ENCODE results near the gene DVL3.
"Not testable (repeated sequence)": the region's sequence is repeated elsewhere in the genome, so short reads cannot be mapped to it uniquely, and the experiment has no call there.

Gene DVL3

DNA sequence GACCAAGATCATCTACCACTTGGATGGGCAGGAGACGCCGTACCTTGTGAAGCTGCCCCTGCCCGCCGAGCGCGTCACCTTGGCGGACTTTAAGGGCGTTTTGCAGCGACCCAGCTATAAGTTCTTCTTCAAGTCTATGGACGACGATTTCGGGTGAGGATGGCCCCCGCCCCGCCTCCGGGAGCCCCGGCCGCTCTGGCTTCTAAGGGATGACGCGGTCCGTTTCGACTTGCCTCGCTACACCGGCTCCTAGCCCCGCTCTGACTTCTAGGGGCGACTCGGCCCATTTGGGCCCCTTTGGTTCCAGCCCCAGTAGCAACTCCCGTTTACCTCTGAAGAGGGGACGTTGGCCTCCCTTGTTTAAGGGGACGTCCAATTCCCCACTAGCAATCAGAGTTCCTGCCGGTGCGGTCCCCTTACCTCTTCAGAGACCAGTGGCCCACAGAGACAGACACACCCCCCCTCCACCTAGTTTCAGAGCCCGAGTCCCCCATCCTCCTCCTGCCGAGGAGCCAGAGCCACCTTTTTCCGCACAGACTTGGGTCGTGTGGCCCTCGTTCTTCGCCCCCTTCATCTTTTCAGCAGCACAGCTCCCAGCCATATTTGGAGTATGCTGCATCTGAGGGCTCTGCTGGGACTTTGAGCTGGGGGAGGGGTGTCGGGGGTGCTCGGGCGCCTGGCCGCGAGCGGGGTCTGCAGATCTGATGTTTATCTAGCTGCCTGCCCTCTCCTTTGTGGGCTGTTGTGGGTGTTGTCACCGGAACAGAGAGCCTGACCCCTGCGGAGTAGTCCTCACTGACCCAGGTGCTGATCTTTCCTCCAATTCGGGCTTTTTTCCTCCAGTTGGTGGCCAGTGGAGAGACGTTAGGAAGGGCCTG, 706 bp downstream of the DVL3 start:
- DNase-seq (ENCODE audit: low read depth): peak; percentile 18

- DNase-seq (ENCODE audit: low read depth): no peak
Measured at GRCh38 chr3:184156522-184156955, 1.4 kb downstream of the DVL3 start.

- no peak for DNase-seq (ENCODE audit: low read depth)
Measured at GRCh38 chr3:184157206-184157605, 2.0 kb downstream of the DVL3 start.

- DNase-seq (ENCODE audit: low read depth): no peak
Measured at GRCh38 chr3:184158404-184158803, 3.2 kb downstream of the DVL3 start.

- DNase-seq (ENCODE audit: low read depth): no peak
Measured at GRCh38 chr3:184160456-184160855, 5.3 kb downstream of the DVL3 start.

- DNase-seq (ENCODE audit: low read depth): not testable (repeated sequence)
Measured at GRCh38 chr3:184162571-184163070, 7.4 kb downstream of the DVL3 start.

GRCh38 chr3:184164648-184165330, 9.6 kb downstream of the DVL3 start:
- no peak for DNase-seq (ENCODE audit: low read depth)

GRCh38 chr3:184165543-184165942, 10.4 kb downstream of the DVL3 start:
- DNase-seq (ENCODE audit: low read depth): no peak

DNA sequence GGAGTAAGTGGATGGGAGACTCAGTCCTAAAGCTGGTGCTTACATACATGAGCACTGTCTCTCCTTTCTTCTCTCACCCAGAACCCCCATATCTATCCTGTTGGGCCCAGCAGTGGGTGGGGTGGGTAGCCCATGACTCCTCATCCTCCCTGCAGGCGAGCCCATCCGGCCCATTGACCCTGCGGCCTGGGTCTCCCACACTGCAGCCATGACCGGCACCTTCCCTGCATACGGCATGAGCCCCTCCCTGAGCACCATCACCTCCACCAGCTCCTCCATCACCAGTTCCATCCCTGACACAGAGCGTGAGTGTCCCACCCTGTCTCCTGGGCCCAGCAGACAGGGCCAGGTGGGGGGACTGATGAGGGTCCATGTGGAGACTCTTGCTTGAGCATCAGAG, 11.5 kb downstream of the DVL3 start:
- no peak for DNase-seq (ENCODE audit: low read depth)

- no peak for DNase-seq (ENCODE audit: low read depth)
Measured at GRCh38 chr3:184167786-184168185, 12.6 kb downstream of the DVL3 start.

DNA sequence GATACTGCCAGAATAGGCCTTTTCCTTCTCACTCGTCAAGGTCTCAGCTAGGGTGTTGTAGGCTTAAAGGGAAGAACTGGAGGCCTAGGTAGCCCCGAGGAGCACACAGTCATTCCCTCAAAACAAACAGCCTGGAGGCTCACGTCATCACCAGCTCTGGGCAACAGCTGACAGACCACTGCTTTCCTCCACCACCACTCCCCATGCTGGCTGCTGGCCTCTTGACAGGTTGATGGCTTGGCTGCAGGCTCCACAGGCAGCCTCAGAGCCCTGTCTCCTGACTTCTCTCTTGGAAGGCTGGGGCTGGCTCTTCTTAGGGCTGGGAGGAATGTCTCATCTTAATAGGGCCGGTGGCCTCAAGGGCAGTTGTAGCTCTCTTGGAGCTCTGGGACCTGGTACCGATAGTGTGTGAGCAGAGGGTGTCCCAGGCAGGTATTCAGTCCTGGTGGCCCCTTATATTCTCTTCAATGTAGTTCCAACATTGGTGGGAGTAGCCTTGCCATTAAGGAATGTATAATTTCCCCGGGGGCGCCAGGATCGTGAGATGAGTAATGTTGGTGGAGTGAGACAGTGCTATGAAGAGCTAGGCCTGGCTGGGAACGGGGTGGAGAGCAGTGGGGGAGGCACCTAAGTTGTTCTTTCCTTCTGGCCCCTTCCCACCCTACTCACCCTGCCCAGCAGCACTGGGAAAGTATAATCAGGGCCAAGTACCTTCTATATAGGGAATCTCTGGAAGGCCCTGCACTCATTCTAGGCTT, 13.4 kb downstream of the DVL3 start:
- DNase-seq (ENCODE audit: low read depth): no peak

DNA sequence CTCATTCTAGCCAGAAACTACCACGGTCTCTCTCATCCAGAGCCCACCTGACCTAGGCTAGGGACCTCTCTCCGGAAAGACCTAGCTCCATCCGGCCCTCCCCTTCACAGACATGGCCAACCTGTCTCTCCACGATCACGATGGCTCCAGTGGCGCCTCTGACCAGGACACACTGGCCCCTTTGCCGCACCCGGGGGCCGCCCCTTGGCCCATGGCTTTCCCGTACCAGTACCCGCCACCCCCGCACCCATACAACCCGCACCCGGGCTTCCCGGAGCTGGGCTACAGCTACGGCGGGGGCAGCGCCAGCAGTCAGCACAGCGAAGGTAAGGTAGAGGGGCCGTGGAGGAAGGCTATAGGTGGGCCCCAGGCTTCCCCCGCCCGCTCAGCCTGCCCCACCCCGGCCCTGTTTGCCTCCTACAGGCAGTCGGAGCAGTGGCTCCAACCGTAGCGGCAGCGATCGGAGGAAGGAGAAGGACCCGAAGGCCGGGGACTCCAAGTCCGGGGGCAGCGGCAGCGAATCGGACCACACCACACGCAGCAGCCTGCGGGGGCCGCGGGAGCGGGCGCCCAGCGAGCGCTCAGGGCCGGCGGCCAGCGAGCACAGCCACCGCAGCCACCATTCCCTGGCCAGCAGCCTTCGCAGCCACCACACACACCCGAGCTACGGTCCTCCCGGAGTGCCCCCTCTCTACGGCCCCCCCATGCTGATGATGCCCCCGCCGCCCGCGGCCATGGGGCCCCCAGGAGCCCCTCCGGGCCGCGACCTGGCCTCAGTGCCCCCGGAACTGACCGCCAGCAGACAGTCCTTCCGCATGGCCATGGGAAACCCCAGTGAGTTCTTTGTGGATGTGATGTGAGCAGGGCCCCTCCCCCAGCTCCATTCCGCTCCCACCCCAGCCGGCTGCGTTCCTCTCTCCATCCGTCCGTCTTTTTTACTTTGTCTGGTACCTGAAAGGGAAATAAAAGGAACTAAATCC, 15.0 kb downstream of the DVL3 start:
- DNase-seq (ENCODE audit: low read depth): no peak

- DNase-seq (ENCODE audit: low read depth): no peak
Measured at GRCh38 chr3:184171562-184171961, 16.4 kb downstream of the DVL3 start.

DNA sequence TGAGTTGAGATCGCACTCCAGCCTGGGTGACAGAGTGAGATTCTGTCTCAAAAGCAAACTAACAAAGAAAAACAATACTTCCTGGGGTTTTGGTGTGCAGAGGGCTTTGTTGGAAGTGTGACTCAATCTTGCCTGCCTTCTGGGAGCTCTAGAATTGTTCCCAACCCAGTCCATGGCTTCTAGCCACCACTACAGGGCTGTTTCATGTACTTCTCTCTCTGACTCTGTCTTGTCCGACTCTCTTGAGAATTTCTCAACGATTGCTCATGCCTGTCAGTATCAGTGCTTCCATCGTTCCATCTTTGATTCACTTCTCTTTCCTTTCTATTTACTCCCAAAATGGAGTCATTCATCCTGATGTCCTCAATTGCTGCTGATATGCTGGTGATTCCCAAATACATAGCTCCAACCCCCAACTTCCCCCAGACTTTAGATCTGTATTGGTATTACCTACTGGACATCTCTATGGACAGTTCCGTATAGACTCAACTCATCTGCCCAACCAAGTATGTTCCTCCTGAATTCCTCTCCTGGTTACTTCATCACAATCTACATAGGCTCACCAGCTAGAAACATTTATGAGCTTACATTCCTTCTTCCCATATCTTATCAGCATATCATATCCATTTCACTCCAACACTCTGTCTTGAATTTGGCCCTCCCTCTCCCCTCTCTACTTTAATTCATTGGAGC, 17.6 kb downstream of the DVL3 start:
- no peak for DNase-seq (ENCODE audit: low read depth)

DNA sequence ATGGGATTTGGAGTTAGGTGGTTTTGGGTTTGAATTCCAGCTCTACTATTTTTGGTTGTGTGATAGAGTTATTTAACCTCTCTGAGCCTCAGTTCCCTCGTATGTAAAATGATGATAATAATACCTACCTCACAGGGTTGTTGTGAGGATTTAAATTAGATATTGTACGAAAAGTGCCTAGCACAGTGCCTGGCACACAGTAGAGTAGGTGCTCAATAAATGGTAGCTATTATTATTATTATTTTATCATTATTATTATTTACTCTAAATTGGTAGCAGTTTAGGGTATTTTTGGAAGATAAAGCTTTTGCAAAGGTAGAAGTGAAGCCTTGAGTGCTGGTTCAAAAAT, 18.2 kb downstream of the DVL3 start:
- DNase-seq (ENCODE audit: low read depth): no peak

DNA sequence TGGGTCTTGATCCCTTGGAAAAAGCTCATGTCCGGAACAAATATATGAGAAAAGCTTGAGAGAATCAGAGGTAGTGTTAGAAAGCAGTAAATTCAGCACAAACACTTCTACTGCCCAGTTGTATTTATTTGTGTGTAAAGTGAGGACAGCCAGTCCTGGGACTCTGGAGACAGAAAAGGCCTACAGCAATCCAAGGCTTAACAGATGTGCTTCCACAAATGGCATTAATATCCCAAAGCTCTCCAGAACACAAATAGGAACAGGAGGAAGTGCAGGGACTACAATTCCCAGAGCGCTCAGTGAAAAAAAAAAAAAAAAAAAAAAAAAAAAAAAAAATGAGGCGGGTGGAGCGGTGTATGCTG, 19.1 kb downstream of the DVL3 start:
- DNase-seq (ENCODE audit: low read depth): no peak

GRCh38 chr3:184174646-184175492, 19.7 kb downstream of the DVL3 start, which contains the start of gene AP2M1:
Gene AP2M1 (plus strand): TSS chr3:184174855. CDS start chr3:184176994, 2,139 bp downstream.
- DNase-seq (ENCODE audit: low read depth): peak; percentile 94

DNA sequence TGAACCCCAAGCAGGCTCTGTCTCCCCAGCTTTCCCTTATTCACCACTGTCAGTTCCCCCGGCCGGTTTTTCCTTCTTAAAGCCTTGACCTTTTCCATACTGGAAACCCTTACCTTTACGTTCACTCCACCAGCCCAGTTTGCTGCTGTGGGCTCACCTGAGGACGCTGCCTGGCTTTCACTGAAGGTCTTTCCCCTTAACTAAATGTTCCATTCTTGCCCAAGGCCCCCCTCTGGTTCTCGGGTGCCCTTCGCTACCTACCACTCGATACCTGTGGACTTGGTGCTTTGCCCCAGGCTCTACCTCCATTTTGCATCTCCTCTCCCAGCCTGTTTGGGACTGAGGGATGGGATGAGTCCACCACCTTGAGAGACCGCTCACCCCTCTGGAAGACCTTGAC, 20.3 kb downstream of the DVL3 start:
- no peak for DNase-seq (ENCODE audit: low read depth)

DNA sequence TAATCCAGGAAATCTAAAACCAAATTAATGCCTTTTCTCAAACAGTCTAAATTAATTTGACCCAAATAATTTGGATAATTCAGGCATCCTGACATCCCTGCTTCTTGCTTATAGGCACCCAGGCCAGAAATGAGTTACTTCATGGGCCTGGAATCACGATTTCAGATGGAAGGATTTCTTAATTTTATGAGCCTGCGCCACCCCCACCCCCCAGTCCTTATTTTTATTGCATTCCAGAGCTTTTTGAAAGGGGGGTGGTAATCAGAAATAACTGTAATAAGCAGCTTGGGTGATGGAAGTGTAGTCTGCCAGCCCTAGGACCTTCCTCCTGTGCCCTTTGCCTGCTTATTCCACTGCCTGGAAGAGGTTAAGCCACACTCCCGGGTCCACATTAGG, 20.8 kb downstream of the DVL3 start:
- no peak for DNase-seq (ENCODE audit: low read depth)

Measured in stimulated activated CD8-positive, alpha-beta memory T cell treated with anti-CD3 and anti-CD28 coated beads, Interleukin-12 subunit alpha, Interleukin-12 subunit beta, amount 100 ng/mL, for 1 hour (primary cell).